HEK293 (cell line): ENCODE results near the gene MAP3K7CL.
A peak's percentile ranks its signal among the peaks of the same experiment; 100 is the strongest.

Experiments
- CTCF ChIA-PET: fragments of 350-600 bp; formaldehyde crosslinking; extraction: SDS; loops from one replicate; lab custom pipeline; 2021; ENCODE audit warnings: antibody characterized with exemption; lab: Yijun Ruan, JAX
- POLR2A ChIA-PET: fragments of 300-600 bp; formaldehyde crosslinking; extraction: SDS; loops from one replicate; lab custom pipeline; 2020; ENCODE audit warnings: antibody characterized with exemption, inconsistent platforms; lab: Yijun Ruan, JAX
- H3K27ac ChIP-seq: fragments of 200-500 bp; sonication (Bioruptor generic); 2 replicates; pipeline ENCODE4 v1.5.1; 2014; ENCODE audit warnings: low read depth, low read length, control low read depth, inconsistent platforms; ENCODE audit errors: extremely low read depth
- H3K36me3 ChIP-seq, 2 experiments: fragments of 200-500 bp in 1 of 2; sonication (Bioruptor generic) in 1 of 2; 1 replicate in 1 of 2; 2 replicates in 1 of 2; pipeline ENCODE4 v1.5.1; 2014 to 2017; ENCODE audit warnings: inconsistent platforms in 2 of 2, low read length in 2 of 2; ENCODE audit not compliant: control insufficient read depth in 2 of 2, insufficient read depth in 1 of 2
- H3K4me1 ChIP-seq: fragments of 200-500 bp; sonication (Bioruptor generic); 2 replicates; pipeline ENCODE4 v1.5.1; 2014; ENCODE audit warnings: mild to moderate bottlenecking, low read length, inconsistent platforms; ENCODE audit not compliant: control insufficient read depth, insufficient read depth
- H3K4me3 ChIP-seq: 2 replicates; pipeline ENCODE4 v1.5.1; 2011; ENCODE audit warnings: low read depth, mild to moderate bottlenecking, control low read depth, low read length, moderate library complexity
- H3K9me3 ChIP-seq: fragments of 200-500 bp; sonication (Bioruptor generic); 2 replicates; pipeline ENCODE4 v1.5.1; 2014; ENCODE audit warnings: low read depth, low read length, inconsistent platforms; ENCODE audit not compliant: control insufficient read depth, insufficient read depth
- FEZF1 ChIP-seq: fragments of 450-650 bp; formaldehyde crosslinking; IDR thresholded peaks from 2 replicates; pipeline ENCODE4 v1.5.1; 2016; ENCODE audit warnings: missing biosample characterization, missing genetic modification characterization
- GLIS2 ChIP-seq: fragments of 450-650 bp; formaldehyde crosslinking; IDR thresholded peaks from 2 replicates; pipeline ENCODE4 v1.5.1; 2016; ENCODE audit warnings: missing biosample characterization, missing genetic modification characterization
- MYNN ChIP-seq: fragments of 450-650 bp; formaldehyde crosslinking; IDR thresholded peaks from 2 replicates; pipeline ENCODE4 v1.5.1; 2016; ENCODE audit warnings: missing biosample characterization, missing genetic modification characterization, borderline replicate concordance
- REPIN1 ChIP-seq: fragments of 450-650 bp; formaldehyde crosslinking; IDR thresholded peaks from 2 replicates; pipeline ENCODE4 v1.5.1; 2017; ENCODE audit warnings: missing biosample characterization, missing genetic modification characterization, low read depth
- REST ChIP-seq: fragments of 450-650 bp; formaldehyde crosslinking; IDR thresholded peaks from 2 replicates; pipeline ENCODE4 v1.5.1; 2016; ENCODE audit warnings: missing biosample characterization, missing genetic modification characterization
- SALL2 ChIP-seq: fragments of 450-650 bp; formaldehyde crosslinking; IDR thresholded peaks from 2 replicates; pipeline ENCODE4 v1.5.0; 2017; ENCODE audit warnings: missing biosample characterization, mild to moderate bottlenecking, missing genetic modification characterization, borderline replicate concordance
- SP7 ChIP-seq: fragments of 450-650 bp; formaldehyde crosslinking; IDR thresholded peaks from 2 replicates; pipeline ENCODE4 v1.5.1; 2016; ENCODE audit warnings: missing biosample characterization, missing genetic modification characterization
- ZBTB1 ChIP-seq: fragments of 450-650 bp; formaldehyde crosslinking; IDR thresholded peaks from 2 replicates; pipeline ENCODE4 v1.5.1; 2016; ENCODE audit warnings: missing biosample characterization, missing genetic modification characterization
- ZBTB6 ChIP-seq: fragments of 450-650 bp; formaldehyde crosslinking; IDR thresholded peaks from 2 replicates; pipeline ENCODE4 v1.5.1; 2017; ENCODE audit warnings: missing biosample characterization, missing genetic modification characterization
- ZNF10 ChIP-seq: fragments of 450-650 bp; formaldehyde crosslinking; IDR thresholded peaks from 2 replicates; pipeline ENCODE4 v1.5.1; 2017; ENCODE audit warnings: missing biosample characterization, missing genetic modification characterization
- ZNF138 ChIP-seq: fragments of 450-650 bp; formaldehyde crosslinking; IDR thresholded peaks from 2 replicates; pipeline ENCODE4 v1.5.1; 2016; ENCODE audit warnings: missing biosample characterization, missing genetic modification characterization, borderline replicate concordance
- ZNF202 ChIP-seq: fragments of 450-650 bp; formaldehyde crosslinking; IDR thresholded peaks from 2 replicates; pipeline ENCODE4 v1.5.1; 2016; ENCODE audit warnings: missing biosample characterization, missing genetic modification characterization, borderline replicate concordance
- ZNF280D ChIP-seq: fragments of 450-650 bp; formaldehyde crosslinking; IDR thresholded peaks from 2 replicates; pipeline ENCODE4 v1.5.1; 2016; ENCODE audit warnings: missing biosample characterization, missing genetic modification characterization
- ZNF530 ChIP-seq: fragments of 450-650 bp; formaldehyde crosslinking; IDR thresholded peaks from 2 replicates; pipeline ENCODE4 v1.5.1; 2016; ENCODE audit warnings: low read depth, missing biosample characterization, missing genetic modification characterization
- ZNF548 ChIP-seq: fragments of 450-650 bp; formaldehyde crosslinking; IDR thresholded peaks from 2 replicates; pipeline ENCODE4 v1.5.1; 2016; ENCODE audit warnings: missing biosample characterization, missing genetic modification characterization
- ZNF549 ChIP-seq: fragments of 450-650 bp; IDR thresholded peaks from 2 replicates; pipeline ENCODE4 v1.5.1; 2018; ENCODE audit warnings: missing biosample characterization, missing genetic modification characterization, mild to moderate bottlenecking, inconsistent platforms, moderate library complexity
- ZNF561 ChIP-seq: fragments of 450-650 bp; IDR thresholded peaks from 2 replicates; pipeline ENCODE4 v1.5.1; 2018; ENCODE audit warnings: missing biosample characterization, missing genetic modification characterization, borderline replicate concordance
- ZNF626 ChIP-seq: fragments of 450-650 bp; sonication (Bioruptor Pico); formaldehyde crosslinking; IDR thresholded peaks from 2 replicates; pipeline ENCODE4 v1.5.1; 2018; ENCODE audit warnings: missing biosample characterization, missing genetic modification characterization, inconsistent platforms
- ZNF791 ChIP-seq: fragments of 450-650 bp; formaldehyde crosslinking; IDR thresholded peaks from 2 replicates; pipeline ENCODE4 v1.5.1; 2016; ENCODE audit warnings: missing biosample characterization, missing genetic modification characterization
- TF ChIP-seq, protein P1 (sequence below): fragments of 450-650 bp; formaldehyde crosslinking; IDR thresholded peaks from 2 replicates; pipeline ENCODE4 v1.5.1; 2017; ENCODE audit warnings: missing biosample characterization, missing genetic modification characterization

Gene MAP3K7CL

DNA sequence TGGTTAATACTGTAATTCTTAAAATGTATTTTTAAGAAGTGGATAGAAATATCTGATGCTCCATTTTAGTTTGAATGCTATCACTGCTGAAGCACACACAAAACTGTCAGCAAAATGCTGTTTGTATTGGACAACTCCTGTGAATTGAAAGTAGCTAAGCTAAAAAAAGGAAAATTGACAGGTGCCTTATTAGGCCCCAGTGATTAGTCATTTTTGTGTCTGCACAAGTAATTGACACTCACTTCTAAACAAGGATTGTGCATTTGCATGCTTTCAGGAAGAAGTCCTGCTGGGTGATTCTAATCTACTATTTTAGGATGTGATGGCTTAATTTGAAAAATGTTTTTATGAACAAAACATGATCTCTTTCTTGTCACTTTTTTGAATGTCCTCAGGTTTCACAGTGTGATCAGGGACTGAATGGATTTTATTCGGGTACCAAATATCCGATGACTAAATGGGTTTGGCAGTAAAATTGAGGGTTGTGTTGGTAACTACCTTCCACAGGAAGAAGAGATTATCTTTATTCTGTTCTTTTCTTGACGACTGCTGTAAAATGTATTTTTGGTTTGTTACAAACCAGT is 13.0 kb upstream of the MAP3K7CL start:
- Histone ChIP-seq H3K9me3 (no peaks in the 10 kb centered on the region), H3K27ac (no peak overlapping the region), H3K4me1 (peaks cover 8% of the 10 kb centered on the region; the same call in 1 of the 2 replicates), H3K36me3 (no peaks in the 10 kb centered on the region), H3K4me3 (no peak overlapping the region)
- ChIA-PET CTCF (interaction anchor here (0.7 kb wide), 1 partner anchor 534 kb away, joined by 3 read pairs; no protein-coding TSS in a partner anchor), POLR2A (no interaction called here)
- no peak for TF ChIP-seq ZNF561 (tag by site-specific recombination)
- TF ChIP-seq FEZF1 (tag by site-specific recombination): peak; percentile 79
- TF ChIP-seq SALL2: no peak
- peak; percentile 34 for TF ChIP-seq SP7 (tag by site-specific recombination)
- TF ChIP-seq REST (tag by site-specific recombination): peak; percentile 50; the same call in 1 of the 2 replicates
- no peak for TF ChIP-seq ZBTB1 (tag by site-specific recombination)
- TF ChIP-seq ZBTB6: no peak
- TF ChIP-seq, protein P1, sequence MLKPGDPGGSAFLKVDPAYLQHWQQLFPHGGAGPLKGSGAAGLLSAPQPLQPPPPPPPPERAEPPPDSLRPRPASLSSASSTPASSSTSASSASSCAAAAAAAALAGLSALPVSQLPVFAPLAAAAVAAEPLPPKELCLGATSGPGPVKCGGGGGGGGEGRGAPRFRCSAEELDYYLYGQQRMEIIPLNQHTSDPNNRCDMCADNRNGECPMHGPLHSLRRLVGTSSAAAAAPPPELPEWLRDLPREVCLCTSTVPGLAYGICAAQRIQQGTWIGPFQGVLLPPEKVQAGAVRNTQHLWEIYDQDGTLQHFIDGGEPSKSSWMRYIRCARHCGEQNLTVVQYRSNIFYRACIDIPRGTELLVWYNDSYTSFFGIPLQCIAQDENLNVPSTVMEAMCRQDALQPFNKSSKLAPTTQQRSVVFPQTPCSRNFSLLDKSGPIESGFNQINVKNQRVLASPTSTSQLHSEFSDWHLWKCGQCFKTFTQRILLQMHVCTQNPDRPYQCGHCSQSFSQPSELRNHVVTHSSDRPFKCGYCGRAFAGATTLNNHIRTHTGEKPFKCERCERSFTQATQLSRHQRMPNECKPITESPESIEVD (tag by site-specific recombination): 0 out of 2 replicates have a peak, but pooled peaks have one; percentile 15

DNA sequence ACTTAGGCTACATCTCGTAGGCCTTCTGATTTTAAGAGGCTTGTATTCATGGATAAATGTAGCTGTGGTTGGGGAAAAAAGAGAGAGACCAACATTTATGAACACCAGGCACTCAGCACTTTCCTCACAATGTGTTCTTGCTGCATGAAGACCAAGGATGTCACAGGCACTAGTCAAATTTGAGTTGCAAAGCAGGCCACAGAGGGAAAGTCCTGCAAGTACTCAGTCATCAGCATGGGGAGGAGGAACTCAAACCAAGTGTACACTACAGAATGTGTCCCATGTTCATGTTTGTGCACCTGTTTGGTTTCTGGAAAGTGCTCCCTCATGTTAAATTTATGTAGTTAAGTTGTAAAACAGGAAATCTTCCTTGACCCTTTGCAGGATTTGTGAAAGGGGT is 8.7 kb upstream of the MAP3K7CL start:
- H3K9me3 ChIP-seq: no peaks in the 10 kb centered on the region
- 0 out of 2 replicates have a peak, but pooled peaks cover 3% of the 10 kb centered on the region for H3K4me1 ChIP-seq
- H3K4me3 ChIP-seq: no peak overlapping the region
- no peak overlapping the region for H3K27ac ChIP-seq
- POLR2A ChIA-PET: no interaction called here
- H3K36me3 ChIP-seq: no peaks in the 10 kb centered on the region
- CTCF ChIA-PET: no interaction called here
- no peak for TF ChIP-seq ZNF202 (tag by site-specific recombination)
- no peak for TF ChIP-seq ZNF791 (tag by site-specific recombination)
- no peak for TF ChIP-seq MYNN
- no peak for TF ChIP-seq ZNF280D (tag by site-specific recombination)
- no peak for TF ChIP-seq ZNF530 (tag by site-specific recombination)
- TF ChIP-seq ZNF548: no peak
- no peak for TF ChIP-seq ZNF138 (tag by site-specific recombination)
- no peak for TF ChIP-seq ZNF626 (tag by site-specific recombination)
- no peak for TF ChIP-seq REPIN1
- TF ChIP-seq ZNF10 (tag by site-specific recombination): no peak
- TF ChIP-seq GLIS2 (tag by site-specific recombination): no peak
- no peak for TF ChIP-seq ZNF549 (tag by site-specific recombination)
